Measurements from ENCODE around the gene MYMK.

Gene MYMK

DNA sequence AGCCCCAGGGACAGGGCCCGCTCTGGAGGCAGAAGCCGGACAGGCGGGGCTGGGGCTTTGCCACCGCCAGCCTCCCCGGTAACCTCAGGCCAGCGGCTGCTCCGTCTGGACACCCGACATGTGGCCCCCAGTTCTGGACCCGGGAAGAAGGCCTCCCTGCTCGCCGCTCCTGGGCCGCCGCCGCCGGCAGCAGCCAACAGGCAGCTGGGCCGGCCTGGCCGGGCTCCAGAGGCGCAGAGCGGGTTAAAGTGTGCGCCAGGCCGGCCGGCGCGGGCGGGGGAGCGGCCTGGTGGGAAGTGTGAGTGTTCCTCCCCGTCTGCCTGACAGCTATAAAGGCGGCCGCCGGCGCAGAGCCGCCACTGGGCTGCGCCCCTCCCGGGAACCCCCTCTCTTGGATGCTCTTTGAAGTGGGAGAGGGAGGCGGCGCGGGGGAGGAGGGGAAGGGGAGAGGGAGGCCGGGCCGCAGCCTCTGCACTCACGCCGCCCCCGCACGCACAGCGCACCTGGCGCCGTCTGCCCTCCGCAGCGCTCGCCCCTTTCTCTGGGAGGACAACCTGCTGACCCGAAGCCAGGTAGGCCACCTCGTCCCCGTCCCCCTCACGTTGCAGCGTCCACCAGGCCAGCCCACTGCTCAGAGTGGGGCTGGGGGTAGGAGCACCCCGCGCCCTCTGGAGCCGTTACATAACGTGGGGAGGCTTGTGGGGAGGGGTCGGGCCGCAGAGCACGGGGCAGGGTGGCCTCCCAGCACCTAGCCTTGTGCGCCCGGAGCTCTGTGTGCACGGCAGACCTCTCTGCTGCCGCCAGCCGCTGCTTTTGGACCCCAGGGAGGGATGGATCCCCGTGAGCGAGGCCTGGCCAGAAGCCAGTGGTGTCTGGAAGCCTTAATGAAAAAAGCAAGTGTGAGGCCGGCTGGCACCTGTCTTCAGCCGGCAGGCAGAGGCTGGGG lies 9.9 kb upstream of the MYMK start, which contains the start of gene ADAMTSL2:
TSS of gene ADAMTSL2 (plus strand) at position 359 of the 946 bp plus-strand sequence. CDS start 2,009 bp downstream, outside the sequence.
- no peak for DNase-seq

DNA sequence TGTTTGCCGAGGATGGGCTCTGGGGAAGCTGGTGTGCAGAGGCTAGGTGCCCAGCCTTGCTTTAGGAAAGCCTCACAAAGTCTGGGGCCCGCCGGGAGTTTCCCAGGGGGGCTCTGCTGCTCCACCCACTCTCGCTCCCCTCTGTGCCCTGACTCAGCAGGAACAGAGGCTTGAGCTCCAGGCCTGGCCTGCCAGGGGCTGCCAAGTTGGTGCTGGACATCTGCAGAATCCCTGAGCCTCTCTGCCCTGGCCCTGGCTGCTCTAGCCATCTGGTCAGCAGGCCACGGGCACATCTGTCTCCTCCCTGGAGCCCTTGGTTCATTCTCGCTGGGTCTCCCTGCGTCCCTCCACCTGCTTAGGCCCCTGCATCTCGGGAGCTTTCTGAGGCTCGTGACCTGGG lies 9.1 kb upstream of the MYMK start:
- no peak for DNase-seq

DNA sequence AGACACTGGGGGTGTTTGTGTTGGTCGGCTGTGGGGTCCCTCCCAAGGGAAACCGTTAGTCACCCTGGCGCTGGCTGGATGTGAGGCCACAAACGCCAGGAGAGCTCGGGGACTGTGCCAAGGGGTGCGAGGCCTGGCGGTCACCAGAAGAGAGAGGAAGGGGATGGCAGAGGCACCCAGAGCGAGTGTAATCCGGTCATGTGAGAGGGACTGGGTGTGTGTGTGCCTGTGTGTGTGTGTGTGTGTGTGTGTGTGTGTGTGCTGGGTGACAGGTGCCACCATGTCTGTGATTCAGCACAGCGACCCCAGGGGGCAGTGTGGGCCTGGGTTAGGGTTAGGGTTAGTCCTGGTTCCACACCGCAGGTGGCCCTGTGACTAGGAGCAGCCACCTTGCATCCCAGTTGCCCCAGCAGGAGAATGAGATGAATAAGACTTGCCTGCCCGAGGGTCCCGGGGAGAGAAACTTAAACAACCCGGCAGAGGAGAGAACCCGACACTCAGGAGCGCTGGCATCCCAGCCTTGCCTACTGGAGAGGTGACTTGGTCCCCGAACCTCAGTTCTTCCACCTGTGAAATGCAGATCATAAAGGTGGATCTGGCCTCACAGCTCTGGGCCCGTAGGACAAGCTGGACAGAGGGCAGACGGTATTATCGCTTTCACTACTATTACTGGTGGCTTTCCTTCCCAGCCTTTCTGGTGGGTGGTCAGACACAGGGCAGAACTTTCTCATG lies 8.3 kb upstream of the MYMK start:
- DNase-seq = peak; percentile 70

DNA sequence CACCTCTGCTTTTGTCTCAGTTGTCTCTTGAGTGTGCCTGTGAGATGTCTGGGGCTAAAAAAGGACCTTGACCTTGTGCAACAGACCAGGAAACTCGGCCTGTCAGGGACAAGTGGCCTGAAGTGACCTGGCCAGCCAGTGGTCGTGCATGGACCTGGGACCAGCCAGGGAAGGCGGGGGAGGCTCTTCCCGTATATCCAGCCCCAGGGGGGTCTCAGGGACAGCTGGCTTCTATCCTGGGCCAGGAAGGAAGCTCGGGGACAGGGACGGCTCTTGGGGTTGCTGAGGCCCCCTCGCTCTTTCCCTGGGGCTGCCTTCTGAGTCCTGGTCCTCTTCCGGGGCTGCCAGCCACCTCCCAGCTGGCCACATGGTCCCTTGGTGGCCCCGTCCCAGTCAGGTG lies 6.5 kb upstream of the MYMK start:
- no peak for DNase-seq

DNA sequence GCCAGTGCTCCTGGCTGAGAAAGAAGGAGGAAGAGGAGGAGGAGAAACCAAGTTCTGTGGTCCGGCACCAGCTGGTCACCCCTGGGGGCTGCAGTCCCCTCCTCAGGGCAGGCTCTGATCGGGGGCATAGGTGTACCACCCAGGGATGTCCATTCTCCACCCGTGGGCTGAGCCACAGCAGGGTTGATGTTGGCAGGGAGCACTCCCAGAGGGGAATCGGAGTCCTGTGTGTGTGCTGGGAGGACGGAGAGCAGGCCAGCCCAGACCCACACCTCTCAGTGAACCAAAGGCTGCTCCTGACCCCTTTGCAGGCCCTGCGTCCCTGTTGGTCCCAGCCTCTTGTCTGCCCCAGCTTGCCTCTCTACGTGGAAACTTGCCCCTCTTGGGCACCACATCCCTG lies 5.1 kb upstream of the MYMK start:
- DNase-seq = no peak

DNA sequence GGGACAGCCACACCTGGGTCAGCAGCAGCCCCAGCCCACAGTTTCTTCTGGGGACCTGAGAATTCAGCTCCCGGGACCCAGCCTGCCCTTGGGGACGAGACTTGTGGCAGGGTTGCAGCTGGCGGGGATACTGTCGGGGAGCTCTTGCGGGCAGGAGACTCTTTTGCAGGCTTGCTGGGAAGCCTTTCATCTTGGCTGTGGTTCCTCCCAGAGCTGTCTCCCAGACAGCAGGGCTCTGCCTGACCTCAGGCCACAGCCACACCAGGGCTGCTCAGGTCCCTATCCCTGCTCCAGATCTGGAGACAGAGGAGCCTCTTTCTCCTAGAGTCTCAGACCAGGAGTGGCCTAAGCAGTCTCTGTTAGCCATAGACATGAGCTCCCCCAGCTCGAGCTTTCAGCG lies 4.7 kb upstream of the MYMK start:
- DNase-seq = no peak

DNA sequence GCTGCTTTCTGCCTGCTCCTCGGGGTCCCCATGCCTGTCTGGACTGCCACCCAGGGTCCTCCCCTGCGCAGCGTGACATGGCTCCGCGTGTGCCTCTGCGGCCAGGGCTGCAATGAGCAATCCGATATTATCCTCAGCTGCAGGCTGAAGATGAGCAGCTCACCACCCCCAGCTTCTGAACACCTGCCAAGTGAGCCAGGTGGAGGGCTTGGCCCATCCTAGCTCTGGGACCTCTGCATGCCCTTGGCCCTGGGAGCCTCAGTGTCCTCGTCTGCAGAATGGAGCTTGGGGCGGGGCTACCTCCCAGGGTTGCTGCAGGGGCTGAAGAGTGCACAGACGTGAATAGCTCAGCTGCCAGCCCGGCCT lies 4.1 kb upstream of the MYMK start:
- DNase-seq = no peak

DNA sequence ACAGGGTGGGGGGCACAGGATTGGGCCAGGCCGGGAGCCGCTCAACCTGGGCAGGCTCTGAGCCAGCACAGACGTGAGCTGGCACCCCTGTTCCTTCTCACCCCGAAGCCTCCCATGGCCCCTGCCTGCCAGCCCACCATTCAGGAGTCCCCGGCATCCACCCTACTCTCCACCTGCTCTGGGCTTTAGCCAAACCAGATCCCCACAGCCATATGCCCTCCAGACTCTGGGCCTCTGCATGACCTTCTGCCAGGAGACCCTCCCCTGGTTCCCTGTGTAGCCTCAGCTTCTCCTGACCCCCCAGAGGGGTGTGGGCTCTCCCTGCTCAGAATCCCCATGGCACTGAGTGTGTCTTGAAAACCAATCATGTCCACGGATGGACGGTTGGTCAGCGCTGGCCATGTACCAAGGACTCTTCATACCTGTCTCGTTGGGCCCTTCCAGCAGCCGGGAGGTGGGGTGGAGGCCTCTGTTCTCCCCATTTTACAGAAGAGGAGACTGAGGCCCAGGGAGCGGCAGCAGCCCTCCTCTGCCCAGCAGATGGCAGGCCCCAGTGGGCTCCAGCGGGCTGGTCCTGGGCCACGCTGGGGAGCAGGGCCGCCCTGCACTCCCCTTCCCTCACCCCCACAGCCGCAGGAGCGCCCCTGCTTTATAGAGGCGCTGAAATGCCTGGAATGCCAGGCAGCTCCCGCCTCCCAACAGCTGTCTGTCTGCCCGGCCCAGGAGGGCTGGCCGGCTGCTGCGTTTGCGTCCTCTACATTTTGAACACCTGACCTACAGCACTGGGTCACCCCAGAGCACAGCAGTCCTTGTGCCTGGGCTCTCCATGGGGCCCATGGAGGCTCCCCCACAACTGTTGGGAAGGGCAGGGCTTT lies 3.5 kb upstream of the MYMK start:
- no peak for DNase-seq

DNA sequence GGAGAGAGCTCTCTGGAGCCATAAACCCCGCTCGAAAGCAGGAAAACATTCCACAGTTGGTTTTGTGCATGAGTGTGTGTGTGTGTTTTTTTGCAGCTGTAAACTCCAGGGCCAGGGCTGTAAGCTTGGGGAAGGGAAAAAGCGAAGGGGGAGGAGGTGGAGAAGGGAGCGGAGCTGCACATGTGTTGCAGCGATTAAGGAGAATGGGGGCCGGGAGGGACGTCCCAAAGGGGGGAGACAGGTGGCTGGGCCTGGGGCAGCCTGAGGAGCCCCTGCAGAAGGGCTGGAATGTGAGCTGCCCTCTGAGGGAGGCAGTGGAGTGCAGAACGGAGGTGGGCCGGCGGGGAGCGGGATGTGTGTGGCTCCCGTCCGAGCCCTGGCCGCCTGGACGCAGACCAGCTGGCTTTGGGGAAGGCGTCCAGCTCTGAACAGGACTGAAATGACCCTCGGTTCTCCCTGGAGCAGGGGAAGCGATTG lies 2.7 kb upstream of the MYMK start:
- DNase-seq = no peak

DNA sequence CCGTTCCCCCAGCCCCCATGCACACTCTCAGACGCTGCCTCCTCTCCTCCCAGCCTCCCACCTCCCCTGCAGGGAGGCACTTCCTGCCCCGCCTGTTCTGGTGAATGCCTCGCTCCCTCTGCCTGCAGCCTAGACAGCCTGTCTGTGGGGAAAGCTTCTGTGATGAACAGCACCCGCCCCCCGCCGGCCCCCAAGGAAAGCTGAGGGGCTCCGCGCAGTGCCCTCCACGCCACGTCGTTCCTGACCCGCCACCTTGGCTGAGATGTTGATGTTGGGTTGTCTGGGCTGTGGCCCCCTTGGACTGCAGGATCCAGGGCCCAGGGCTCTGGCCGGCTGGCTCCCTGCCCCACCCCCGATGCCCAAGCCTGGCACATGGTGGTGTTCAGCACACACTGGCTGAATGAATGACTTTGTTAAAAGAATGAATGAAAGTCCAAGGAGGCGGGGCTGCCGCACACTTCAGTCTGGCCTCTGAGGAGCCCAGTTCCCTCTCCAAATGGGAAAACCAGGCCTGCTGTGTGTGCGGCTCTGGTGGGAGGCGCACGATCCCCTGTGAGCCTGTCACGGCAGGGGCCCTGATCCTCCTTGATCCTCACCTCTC lies 2.1 kb upstream of the MYMK start:
- no peak for DNase-seq

DNA sequence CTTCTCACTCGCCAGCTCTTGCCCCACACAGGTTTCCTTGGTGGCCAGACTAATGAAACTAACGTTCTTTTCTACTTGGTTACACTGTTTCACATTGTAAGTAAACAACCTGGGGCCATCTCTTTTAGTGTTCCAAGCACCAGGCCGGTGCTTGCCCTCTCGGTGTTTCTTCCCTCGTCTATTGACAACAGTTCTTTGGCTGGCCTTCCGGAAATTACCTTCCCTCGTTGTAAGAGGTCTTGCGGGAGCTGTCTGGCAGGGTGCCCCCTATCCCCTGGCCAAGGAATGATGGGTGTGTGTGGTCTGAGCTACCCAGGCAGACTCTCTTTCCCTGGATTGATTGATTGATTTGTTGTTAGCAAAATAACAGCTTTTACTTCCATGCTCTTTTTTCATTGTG lies 918 bp upstream of the MYMK start:
- no peak for DNase-seq

DNA sequence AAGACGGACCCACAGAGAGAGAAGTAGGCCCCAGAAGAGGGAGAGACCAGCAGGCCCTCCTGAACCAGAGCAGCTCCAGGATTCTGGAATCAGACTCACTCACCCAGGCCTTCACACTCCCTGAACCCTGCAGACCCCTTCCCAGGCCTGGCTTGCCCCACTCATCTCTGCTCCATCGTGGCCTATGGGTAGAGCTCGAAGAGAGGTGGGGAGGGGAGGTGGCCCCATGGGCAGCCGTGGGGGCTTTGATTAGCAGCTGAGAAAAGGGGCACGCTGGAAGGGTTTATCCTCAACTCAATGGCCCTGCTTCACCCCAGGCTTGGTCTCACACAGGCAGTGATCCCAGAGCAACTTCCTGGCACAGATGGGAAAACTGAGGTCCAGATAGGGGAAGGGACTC lies 613 bp downstream of the MYMK start:
- no peak for DNase-seq

DNA sequence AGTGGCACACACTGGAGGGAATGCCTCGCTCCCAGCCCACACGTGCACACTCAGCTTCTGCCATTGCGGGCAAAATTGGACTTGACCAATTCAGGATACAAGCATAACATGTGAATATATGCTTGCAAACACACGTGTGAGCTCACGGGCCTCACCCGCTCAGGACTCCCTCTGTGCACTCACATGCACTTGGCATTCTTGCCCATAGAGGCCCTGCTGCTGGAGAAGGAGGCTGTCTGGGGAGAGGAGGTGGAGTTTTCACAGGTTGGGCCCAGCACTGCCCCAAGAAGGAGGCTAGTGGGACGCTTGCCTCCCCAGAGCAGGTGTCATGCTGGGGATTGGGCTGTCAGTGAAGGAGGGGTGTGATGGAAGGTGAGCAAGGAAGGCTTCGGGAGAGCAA lies 1.7 kb downstream of the MYMK start:
- DNase-seq = no peak

DNA sequence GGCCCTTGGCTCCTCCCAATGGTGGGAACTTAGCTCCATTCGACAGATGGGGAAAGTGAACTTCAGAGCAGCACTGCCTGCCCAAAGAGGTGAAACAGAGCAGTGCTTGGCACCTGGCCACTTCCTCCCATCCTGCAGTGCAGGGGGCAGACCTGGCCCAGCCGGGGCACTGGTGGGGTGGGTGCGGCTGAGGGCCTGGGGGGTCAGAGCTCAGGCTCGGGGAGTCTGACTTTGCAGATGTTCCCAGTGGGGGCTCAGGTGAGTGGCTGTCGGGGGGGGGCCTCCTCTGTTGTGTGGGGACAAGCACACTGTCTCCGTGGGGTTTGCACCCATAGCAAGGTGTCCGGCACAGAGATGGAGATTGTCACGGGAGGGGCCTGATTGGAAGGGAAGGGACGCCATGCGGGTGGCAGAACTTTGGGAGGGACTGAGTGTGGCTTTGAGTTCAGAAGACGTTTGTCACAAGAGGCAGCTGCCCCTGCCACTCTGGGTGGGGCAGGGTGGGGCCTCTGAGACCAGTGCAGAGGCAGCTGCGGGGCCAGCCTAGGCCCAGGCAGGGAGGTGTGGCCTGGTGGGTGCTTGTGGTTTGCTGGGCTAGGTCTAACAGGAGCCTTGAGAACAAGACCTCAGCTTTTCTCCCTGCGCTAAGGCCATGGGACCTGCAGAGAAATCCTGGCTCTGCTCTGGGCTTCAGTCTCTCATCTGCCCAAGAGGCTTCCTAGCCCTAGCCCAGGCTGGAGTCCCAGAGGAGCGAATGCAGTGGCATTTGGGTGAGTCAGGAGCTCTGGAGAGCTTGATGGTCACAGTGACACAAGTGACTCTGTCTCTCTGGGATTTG lies 2.5 kb downstream of the MYMK start:
- no peak for DNase-seq

DNA sequence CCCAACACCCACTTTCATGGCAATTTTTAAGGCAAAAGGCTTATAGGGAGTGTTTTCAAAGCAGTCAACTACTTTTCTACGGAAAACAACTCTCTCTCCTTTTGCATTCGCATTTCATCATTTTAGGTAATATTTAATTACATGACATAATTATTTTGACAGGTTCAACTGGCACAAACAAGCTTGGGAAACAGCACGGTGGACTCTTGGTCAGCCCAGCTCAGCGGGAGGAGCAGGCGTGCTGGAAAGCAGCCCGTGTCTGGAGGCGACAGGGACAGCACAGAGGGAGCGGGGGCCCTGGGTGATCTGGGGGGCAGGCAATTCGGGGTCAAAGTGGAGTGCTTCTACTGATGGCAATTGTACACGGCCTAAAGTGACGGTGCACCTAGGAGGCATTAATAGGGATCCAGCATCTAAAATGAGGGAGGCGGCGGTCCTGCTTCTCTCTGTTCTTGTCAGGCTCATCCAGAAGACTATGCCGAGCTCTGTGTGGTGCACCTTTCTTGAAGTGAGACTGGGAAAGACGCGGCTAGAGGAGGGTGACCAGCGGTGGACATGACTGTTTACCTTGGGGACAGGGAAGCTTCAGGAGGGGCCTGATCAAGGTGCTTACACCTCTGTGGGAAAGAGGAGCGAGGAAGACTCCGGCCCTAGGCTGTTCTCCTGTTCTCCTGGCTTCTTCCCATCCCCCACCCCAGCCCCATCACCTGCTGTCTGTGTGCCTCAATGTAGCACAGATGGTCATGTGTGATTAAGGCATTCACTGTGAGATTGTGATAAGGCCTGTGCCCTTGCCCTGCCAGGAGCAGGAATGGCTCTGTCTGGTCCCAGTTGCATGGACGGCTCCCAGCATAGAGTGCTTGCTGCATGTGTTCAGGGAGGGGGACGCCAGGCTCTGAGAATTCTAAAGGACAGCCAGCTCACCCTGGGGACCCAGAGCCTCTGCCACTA lies 3.4 kb downstream of the MYMK start:
- no peak for DNase-seq

DNA sequence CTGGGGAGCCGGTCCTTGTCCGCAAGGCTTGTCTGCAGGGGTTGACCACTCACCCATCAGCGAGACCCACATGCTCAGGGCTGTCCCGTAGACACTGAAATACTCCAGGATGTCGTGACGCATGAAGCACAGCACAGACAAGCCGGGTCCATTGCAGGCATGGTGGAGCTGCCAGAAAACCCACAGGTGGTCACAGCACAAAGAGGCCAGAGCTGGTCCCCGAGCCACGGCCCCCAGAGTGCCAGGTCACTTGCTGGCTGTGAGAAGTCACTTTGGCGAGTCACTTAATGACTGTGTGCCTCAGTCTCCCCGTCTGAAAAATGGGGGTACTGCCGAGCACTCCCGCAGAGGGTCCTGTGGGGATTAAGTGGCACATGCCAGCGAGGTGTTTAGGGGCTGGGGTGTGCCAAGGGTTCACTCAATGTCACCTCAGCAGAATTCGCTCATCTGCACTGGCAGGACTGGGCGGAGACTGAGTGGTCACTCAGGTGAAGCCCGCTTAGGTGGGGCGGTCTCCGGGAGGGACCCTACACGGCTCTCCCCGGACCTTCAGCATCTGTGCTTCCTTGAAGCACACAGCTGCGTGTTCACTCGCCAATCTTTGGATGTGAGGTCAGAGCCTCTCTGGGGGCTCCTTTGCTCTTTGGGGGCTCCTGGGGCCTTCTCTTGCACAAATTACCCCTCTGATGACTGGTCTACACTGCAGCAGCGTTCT lies 4.5 kb downstream of the MYMK start:
- DNase-seq = no peak

DNA sequence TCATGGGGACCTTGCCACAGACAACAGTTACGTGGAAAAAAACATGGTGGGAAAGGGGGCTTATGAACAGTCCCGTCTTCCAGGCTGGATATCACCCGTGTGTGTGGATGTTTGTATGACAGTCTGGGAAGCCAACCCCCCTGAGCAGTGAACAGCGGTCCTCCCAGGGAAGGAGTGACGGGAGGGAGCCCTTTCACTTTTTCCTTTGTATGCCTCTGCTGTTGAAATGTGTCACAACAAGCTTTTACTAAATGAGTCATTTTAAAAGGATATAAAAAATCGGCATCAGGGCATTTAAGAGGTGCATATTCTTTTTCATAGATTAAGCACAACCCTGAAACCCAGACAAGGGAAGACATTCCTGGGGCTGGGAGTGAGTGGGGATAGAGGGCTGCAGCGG lies 5.1 kb downstream of the MYMK start:
- no peak for DNase-seq

DNA sequence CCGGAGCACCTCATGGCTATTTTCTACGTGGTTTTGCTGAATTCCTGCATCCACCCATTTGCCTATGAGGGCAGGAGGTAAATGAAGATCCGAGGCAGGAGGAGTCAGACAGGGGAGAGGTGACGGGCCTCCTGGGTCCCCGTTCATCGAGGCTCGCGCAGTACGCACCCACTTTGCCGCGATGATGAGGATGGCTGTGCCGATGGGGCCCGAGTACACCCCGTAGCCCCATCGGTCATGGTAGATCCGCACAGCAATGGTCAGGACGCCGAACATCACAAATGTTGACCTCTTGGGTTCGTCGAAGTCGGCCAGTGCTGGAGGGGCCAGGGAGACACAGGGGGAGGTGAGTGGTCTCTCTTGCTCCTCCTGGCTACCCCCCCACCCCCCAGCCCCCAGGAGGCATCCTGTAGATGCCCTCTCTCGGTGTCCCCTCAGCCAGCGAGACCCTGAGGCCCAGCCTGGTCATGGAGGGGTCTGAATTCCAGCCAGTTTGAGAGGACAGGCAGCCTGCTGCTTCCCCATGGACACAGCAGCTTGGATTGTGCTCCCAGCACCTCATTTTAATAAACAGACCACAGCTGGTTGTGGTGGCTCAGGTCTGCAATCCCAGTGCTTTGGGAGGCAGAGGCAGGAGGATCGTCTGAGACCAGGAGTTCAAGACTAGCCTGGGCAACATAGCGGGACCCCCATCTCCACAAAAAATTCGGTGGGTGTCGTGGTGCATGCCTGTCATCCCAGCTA lies 5.9 kb downstream of the MYMK start:
- DNase-seq = no peak

DNA sequence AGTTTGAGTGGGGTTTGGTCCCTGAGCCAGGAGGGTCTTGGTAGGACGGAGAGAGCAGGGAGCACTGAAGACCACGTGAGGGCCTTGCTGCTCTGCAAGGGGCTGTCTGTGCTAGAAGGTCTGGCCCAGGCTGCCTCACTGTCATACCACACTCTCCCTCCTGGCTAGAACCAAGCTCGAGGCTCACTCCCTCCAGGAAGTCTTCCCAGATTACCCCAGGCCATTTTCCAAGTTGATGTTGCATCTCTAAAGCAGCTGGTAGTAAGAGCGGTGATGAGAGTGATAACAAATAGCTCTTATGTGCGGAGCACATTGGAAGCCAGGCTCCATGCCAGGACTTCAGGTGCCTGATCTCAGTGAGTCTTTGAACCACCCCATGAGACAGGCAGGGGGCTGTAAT lies 6.6 kb downstream of the MYMK start:
- no peak for DNase-seq

Measured in activated CD4-positive, alpha-beta T cell treated with anti-CD3 and anti-CD28 coated beads, Interleukin-10, Interleukin-2, amounts not matched to agents 100 ng/mL and 50 ng/mL, durations not matched to agents 16 hours and 8 hours (primary cell).